ENCODE results near the gene GPC6.

Gene GPC6

DNA sequence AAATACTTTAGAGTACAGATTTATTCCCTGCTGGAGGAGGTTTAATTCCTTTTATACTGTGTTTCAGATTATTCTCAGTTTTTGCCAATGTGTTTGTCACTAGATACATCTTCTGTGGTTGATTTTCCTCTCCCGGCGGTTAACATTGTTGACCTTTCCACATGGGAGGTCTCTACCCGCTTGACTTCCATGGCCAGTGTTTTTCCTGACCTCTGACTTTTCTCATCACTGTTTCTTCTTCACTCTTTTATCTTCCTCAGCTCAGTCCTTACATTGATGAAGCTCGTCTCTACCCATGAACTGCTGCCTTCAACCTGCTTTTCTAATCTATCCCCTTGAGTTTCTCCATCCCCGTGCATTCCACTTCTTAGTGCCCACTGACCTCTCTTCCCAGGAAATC, 517.4 kb downstream of the GPC6 start:
- DNase-seq (ENCODE audit: low spot score), result no peak

DNA sequence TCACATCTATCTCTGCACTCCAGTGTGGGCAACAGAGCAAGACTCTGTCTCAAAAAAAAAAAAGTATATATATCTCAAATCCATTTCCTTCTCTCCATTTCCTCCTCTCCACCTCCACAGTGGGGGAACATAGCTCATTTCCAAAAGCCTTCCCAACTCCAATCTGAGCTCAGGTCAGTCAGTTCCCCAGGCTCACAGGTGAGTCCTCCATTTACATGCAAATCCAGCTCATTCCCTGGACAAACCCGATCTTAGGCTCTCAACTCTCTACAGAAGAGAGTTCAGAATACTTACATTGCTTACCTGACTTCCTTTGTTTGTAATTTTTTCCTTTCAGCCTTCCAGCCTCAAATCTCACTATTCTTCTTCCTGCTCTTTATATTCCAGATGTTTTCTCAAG, 518.3 kb downstream of the GPC6 start:
- DNase-seq (ENCODE audit: low spot score), result no peak

DNA sequence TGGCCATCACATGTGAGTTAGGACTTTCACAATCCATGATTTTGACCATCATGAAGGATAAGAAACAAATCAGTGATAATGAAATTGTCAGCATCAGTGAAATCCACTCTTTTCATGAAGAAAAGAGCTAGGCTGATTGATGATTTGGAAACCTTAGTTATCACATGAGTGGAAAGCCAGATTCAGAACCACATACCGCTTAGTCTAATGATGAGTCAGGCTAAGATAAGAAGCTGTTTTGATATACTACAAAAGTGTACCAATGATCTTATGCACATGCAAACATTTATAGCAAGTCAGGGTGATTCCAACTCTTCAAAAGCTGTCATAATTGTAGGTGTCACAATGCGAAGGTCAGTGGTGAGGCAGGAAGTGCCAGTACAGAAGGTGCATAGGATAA, 519.3 kb downstream of the GPC6 start:
- no peak for DNase-seq (ENCODE audit: low spot score)

DNA sequence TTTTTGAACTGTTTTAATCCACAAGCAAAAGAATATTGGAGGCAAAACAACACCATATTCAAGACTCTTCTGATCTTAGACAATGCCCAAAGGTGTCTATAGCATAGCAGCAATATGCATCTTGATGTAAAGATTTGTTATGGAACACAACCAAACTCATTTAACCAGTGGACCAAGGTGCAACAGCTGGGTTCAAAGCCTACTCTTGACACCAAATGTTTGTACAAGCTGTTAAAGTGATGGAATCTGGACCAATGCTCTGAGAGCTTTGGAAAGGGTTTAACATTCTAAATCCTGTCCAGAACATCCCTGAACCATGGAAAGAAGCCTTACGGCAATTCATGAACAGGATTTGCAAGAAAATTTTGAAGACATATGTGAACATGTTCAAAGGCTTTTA, 520.0 kb downstream of the GPC6 start:
- DNase-seq (ENCODE audit: low spot score), result no peak

DNA sequence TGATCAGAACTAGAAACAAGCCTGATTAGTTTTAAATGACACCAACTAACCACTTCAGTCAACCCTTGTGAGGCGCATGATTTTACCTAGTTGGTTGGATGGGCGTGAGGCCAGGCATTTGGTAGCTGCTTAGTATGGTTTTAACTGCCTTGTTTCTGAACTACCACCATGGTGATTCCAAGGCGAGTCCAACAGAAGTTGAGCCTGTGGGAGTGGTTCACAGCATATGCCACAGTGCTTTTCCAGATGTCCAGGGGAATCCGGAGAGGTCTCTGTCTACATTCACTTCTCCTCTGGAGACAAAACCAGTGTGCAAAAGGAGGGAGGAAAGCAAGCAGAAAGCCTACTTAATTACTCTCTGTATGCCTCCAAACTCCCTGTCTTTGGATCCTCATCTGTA, 524.1 kb downstream of the GPC6 start:
- DNase-seq (ENCODE audit: low spot score), result no peak

DNA sequence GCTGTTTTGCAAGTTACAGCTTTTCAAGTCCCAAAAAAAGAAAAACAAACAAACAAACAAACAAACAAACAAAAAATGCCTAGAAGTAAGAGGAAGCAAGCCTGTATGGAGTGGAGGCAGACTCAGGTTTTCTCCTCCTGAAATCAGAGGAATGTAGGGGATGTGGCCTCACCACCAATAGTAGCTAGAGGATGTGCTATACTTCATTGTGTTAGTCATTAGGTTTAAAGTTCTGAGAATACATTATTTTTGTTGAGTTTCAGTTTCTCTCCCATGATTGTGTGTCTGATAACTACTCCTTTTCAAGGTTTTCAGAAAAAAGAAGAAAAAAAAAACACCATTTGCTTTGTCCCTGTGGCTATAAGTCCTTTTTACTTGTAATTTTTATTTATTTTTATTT, 524.5 kb downstream of the GPC6 start:
- no peak for DNase-seq (ENCODE audit: low spot score)

DNA sequence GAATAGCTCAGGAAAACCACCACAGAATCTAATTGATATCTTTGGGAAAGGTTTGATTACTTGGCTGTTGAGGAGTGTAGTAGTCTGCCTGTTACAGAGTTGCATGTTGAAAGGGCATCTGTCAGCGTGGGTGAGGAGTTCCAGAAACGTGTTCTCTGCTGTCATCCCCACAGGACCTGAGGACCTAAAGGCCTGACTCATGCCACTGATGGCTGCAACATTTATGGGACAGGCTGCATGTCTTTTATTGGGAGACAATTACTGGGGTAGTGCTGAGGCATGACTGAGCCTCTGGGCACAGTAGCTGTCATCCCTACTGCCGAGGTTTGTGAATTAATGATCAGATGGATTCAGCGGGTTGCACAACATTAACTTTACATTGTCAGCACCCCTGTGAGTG, 525.9 kb downstream of the GPC6 start:
- no peak for DNase-seq (ENCODE audit: low spot score)

DNA sequence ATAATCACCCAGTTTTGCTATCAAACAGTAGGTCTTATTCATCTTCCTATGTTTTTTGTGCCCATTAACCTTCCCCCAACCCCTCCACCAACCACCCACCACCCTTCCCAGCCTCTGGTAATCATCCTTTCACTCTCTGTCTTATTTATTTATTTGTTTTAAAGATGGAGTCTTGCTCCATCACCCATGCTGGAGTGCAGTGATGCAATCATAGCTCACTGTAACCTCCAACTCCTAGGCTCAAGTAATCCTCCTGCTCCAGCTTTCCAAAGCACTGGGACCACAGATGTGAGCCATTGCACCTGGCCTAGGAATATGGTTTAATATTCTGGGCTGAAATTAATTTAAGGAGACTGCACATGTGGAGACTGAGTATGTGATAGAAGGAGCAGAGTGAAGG, 527.0 kb downstream of the GPC6 start:
- no peak for DNase-seq (ENCODE audit: low spot score)

DNA sequence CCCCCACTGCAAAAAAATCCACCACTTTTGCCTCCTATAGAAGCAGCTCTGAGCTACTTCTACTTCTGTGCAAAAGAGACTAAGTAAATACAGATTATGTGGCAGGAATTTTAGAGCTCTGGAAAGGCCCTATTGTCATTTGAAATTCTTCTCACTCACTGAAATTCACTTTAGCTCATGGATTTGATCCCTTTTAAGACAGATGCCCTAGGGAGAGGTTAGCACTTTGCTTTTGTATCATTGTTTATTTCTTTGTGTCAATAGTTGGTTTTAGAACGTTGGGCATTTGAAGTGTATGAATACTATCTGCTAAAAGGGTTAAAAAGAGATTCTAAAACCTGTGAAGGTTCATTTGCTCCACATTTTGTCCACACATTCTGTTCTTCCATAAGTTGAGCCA, 528.7 kb downstream of the GPC6 start:
- DNase-seq (ENCODE audit: low spot score), result no peak

DNA sequence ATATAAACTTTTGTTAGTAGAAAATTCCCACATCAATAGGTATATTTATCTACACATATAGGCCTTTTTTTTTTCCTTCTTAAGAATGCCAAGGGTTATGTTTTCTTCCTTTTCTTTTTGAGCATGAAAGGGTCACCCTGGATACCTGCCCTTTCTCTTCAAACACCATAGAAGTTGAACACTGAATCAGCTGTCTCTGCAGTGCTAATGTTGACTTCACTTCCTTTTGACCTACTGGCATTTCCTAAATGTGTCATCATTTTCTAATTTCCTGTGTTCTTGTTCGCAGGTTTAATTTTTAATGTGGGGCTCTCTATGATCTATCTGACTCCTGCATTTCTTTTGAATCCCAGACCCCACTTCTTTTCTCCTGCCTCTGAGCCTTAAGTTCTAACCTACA, 532.0 kb downstream of the GPC6 start:
- no peak for DNase-seq (ENCODE audit: low spot score)

DNA sequence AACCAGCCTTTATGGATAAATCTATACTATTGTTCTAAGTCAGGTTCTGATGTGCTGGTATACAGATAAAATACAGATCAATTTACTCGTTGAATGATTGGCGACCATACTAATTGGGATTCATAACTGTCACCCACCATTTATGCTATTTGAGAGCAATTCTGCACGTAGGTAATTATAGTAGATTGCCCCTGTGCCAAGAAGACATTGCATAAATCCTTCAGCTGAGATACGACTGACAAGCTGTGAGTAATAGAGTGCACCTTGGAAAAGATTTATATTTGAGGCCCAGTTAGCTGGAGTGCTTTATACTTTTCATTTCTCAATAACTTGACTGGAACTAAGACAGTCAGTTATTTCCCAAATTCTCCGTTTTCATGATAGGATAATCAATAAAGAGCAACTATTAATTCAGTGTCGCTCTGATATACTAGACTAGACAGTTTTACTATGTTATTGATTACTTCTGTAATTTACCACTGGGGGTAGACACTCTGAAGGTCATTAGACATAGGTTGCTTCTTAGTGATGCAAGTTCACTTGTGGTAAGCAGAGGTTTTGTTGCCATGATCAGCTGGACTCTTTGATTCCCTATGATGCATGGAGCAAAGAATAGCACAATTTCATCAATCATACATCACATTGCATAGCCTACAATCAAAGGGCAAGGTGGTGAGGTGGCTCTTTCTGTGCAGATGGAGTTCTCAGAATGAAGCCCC, 536.3 kb downstream of the GPC6 start:
- DNase-seq (ENCODE audit: low spot score), result no peak

DNA sequence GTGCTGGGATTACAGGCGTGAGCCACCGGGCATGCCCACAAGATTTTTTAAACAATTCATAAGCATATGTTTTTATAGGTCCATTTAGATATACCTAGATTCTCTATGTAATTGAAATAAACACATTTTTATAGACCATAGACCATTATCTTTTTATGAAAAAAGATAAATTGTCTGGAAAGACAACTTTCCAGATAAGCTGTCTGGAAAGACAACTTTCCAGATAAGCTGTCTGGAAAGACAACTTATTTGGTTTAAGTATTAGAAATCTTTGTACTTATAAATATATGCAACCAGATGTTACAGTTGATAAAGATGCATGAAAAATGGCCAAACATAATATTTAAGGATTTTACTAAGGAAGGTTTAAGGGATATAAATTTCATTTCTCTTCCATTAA, 538.5 kb downstream of the GPC6 start:
- DNase-seq (ENCODE audit: low spot score), result no peak

DNA sequence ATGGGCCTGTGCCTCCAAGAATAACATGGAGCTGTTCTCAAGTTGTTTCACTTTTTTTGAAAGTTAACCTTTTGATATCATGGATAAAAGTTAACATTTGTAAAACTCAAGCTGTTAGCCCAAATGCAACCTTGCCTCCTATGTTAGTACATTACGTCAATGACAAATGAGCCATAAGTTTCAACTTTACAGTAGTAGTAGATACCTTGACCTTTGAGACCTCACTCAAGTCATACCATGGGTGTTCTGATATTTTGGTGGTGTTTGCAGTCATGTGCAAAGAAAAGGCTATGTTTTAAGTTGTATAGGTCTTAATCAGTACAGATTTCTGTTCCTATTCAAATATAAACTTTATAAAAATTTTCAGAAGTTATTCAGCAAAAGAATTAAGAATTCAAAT, 539.2 kb downstream of the GPC6 start:
- no peak for DNase-seq (ENCODE audit: low spot score)

DNA sequence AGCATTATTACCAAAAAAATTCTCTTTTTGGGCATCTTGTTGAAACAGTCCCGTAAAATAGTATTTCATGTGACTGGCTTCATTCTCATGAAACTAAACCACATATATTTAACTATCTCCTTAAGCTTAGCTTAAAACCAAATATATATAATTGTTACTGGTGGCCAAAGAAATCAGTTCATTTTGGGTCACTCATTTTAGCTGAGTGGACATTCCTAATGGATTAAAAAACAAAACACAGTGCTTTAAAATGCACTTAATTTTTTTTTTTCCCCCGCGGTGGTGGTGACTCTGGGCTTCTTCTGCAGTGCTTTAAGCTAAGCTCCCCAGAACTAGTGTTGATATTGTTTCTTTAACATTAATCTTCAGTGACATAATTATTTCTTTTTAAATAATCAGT, 540.1 kb downstream of the GPC6 start:
- no peak for DNase-seq (ENCODE audit: low spot score)

DNA sequence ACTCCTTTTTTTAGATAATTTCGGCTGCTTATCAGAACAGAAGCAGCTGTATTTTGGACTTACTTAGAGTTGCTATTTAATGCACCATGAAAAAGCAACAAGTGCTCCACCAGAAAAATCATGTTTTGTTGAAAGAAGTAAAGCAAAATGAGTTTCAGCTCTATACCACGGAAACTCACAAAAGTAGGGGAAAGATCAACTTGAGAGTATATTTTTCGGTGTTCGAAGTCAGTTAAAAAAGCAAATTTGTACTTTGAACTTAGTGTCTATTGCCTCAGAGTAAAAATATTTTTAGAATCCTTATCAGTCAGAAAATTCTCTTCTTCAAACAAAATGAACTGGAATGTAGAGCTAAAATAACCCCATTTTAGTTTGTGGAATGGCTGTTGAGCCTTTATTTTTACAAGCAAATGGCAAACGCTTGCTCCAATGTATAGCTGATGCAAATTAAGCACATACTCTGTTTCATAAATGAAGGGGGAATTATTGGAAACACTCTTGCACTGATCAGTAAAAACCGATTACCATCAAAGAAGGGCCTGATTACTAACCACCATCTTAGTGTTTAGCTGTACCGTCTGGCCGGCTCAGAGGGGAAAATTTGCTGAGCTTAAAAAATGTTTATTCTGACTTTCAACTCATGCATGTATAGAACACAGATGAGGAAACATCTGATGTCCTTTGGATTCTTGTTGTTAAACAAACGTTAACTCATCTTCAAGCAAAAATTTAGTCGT, 540.7 kb downstream of the GPC6 start:
- DNase-seq (ENCODE audit: low spot score), result no peak

DNA sequence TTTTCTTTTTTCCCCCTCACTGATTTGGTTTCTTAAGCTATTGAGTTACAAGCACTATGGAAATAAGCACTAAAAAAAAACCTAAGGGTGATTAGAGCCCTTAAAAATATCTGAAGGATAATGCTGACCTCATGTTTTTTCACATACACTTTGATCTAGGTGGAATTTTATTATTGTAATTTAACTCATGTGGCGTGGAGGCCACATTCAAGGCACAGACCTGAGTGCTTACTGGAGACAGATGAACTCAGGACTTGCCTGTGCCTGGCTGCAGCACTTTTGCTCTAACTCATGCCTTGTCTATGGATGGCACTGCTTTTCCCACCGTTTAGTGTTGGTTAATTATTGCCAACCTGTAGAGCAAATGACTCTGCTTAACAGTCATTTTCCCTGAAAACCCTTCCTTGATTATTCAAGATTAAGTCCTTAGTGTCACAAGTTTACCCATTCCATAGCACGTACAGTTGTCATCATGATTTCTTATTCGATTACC, 541.4 kb downstream of the GPC6 start:
- DNase-seq (ENCODE audit: low spot score), result no peak

DNA sequence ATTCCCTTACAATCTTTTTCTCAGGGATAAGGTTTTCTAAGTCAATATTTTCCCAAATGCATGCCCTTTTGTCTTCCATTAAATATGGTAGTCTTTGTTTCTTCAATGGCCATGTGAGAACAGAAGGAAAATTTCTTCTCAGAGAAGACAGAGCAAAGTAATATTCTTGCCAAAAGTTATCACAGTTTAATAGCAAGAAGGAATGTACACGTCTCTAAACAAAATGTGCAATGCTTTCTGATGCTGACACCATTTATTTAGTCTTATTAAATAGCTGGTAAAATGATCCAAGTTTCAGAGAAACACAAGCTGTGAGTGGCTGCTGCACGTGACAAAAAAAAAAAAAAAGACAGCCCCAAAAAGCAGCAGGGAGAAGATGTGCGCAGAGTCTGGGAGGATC, 542.5 kb downstream of the GPC6 start:
- DNase-seq (ENCODE audit: low spot score), result no peak

DNA sequence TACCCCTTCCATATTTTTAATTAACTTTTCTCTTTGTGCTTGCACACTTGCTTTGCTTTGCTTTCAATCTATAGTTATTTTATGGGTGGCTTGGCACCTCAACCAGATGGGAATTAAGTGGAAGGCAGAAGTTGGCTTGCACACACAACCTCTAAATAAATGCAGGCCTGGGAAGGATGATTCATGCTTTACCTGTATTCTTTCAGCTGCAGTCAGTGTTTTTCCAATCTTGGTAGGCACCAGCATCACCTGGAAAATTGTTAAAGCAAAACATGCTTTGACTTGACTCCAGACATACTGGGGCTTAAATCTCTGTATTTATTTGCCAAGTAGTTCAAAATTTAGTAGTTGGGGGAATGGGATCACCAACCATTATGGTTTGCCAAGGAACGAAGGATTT, 543.0 kb downstream of the GPC6 start:
- DNase-seq (ENCODE audit: low spot score), result no peak

DNA sequence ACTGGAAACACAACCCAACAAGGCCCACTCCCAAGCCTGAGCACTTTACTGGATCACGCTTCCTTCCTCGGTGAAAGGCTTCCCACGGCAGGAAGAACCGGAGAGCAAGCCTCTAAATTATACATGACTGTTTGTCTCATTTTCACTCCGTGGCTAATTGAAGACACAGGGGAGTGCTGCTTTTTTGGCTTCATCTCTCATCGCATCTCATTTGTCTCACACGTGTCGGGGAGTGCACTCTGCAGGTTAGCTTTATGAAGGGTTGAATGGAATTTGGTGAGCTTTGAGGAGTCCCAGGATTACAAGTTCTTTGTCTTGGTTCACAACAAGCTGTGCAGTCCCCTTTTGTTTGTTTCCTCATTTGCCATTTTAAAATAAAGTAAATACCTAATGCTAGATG, 544.6 kb downstream of the GPC6 start:
- no peak for DNase-seq (ENCODE audit: low spot score)

DNA sequence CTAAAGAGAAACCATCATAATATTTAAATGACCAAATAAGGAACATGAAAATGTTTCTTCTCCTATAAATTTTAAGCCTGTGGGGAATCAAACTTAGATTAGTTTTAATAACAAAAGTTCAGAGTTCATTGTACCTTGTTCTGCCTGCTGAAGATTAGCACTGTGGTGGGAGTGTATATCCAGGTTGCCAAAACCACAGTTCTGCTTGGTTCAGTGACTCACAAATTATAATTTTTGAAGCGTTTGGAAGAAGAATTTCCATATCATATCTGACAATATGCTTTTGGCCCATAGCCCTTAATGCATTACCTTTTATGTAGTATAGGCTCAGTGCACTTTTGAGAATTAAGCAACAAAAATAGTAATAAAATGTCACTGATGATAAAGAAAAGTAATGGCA, 545.2 kb downstream of the GPC6 start:
- no peak for DNase-seq (ENCODE audit: low spot score)

DNA sequence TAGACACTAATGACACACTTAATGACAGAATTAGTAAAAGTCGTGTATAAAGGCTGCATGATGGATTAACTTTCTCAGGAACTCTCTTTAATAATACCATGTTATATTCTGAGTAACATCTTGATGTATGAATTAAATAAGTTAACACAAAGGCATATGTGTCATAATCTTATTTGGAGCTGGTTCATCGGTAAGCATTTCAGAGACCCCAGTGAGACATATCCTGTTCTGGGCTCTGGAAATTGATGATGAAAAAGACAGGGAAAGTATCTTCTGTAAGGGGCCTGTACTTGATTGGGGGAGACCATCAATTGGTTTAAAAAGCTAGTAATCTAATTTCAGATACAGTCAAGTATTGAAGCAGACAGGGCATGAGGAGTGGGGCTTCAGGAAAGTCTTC, 547.9 kb downstream of the GPC6 start:
- DNase-seq (ENCODE audit: low spot score), result no peak

DNA sequence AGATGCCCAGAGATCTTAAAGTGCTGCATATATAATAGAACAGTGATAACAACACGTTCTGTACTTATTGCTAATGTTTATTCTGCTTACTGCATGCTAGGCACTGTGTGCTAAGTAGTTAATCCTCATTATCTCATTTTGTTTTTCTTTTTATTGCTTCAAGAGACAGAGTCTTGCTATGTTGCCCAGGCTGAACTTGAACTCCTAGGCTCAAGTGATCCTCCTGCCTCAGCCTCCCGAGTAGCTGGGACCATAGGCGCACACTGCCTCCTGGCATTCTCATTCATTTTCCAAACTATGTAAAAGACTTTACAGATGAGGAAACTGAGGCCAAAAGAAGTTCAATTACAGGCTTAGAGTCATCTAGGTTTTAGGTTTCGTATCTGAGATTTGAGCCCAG, 548.4 kb downstream of the GPC6 start:
- DNase-seq (ENCODE audit: low spot score), result no peak

DNA sequence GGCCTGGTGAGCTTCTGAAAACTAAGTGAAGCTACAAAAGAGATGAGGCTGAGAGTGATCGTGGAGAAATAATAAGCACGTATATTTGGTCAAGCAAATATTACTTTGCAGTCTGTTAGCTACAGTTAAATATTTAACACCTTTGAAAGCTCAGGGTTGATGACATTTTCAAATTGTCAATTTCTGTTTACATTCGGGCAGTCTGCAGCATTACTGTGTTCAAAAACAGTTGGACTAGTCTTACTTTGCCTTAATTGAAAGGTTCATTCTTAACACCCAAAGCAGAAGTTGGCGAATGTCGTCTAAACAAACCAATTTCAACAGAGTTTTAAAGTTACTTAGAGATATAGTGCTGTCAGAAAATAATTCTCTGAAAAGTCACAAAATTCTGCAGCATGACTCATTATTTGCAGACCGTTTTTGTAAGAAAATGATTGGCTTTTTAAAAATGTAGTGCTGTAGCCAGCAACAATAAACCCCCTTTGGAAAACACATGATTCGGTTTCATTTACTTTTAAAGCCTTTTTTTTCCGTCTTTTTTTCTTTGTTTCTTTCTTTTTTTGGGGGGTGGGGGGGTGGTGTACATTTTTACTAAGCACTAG, 549.0 kb downstream of the GPC6 start:
- no peak for DNase-seq (ENCODE audit: low spot score)

DNA sequence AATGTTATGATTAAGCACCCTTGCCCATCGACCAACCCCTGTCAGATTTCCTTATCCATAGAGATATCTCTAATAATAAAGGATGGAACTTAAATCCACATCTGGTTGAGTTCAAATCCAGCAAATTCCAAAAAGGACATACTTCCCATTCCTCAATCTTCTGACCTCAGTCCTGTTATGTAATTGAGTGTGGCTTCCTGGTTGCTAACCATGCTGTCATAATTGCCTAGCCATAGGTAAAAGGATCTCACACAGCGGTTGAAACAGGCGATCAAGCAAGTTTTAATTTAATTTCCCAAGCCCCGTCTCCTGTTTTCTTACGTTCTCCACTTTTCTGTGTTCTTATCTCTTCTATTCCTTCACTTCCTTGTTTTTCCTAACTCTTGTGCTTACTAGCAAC, 550.3 kb downstream of the GPC6 start:
- no peak for DNase-seq (ENCODE audit: low spot score)

Data from iPS-NIHi11 (cell line).